Panc1 (cell line): ENCODE measurements around the gene CDC37L1.

Experiments used
- POLR2AphosphoS5 ChIP-seq: IDR thresholded peaks from 2 replicates; pipeline ENCODE4 v1.6.1; 2012; ENCODE audit warnings: mild to moderate bottlenecking, low read depth, low read length, moderate library complexity
- SIN3A ChIP-seq: IDR thresholded peaks from 2 replicates; pipeline ENCODE4 v1.6.1; 2012; ENCODE audit warnings: low read depth, mild to moderate bottlenecking, low read length, moderate library complexity, borderline replicate concordance; ENCODE audit not compliant: insufficient read depth
- TCF7L2 ChIP-seq: IDR thresholded peaks from 2 replicates; pipeline ENCODE4 v1.6.1; 2011; ENCODE audit warnings: mild to moderate bottlenecking, low read depth, low read length, inconsistent platforms
- TF ChIP-seq, protein P1 (sequence below): fragments of 450-650 bp; IDR thresholded peaks from 2 replicates; pipeline ENCODE4 v1.5.1; 2017; ENCODE audit warnings: mild to moderate bottlenecking
- TF ChIP-seq, protein P2 (sequence below), 2 experiments: IDR thresholded peaks; 2 replicates each; pipeline ENCODE4 v1.6.1; 2011 to 2012; ENCODE audit warnings: low read depth in 2 of 2, control low read depth in 1 of 2, low read length in 1 of 2, mild to moderate bottlenecking in 1 of 2, moderate library complexity in 1 of 2; ENCODE audit not compliant: insufficient read depth in 1 of 2

- TF ChIP-seq, protein P1, sequence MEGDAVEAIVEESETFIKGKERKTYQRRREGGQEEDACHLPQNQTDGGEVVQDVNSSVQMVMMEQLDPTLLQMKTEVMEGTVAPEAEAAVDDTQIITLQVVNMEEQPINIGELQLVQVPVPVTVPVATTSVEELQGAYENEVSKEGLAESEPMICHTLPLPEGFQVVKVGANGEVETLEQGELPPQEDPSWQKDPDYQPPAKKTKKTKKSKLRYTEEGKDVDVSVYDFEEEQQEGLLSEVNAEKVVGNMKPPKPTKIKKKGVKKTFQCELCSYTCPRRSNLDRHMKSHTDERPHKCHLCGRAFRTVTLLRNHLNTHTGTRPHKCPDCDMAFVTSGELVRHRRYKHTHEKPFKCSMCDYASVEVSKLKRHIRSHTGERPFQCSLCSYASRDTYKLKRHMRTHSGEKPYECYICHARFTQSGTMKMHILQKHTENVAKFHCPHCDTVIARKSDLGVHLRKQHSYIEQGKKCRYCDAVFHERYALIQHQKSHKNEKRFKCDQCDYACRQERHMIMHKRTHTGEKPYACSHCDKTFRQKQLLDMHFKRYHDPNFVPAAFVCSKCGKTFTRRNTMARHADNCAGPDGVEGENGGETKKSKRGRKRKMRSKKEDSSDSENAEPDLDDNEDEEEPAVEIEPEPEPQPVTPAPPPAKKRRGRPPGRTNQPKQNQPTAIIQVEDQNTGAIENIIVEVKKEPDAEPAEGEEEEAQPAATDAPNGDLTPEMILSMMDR, result no peak
- TF ChIP-seq, protein P2, sequence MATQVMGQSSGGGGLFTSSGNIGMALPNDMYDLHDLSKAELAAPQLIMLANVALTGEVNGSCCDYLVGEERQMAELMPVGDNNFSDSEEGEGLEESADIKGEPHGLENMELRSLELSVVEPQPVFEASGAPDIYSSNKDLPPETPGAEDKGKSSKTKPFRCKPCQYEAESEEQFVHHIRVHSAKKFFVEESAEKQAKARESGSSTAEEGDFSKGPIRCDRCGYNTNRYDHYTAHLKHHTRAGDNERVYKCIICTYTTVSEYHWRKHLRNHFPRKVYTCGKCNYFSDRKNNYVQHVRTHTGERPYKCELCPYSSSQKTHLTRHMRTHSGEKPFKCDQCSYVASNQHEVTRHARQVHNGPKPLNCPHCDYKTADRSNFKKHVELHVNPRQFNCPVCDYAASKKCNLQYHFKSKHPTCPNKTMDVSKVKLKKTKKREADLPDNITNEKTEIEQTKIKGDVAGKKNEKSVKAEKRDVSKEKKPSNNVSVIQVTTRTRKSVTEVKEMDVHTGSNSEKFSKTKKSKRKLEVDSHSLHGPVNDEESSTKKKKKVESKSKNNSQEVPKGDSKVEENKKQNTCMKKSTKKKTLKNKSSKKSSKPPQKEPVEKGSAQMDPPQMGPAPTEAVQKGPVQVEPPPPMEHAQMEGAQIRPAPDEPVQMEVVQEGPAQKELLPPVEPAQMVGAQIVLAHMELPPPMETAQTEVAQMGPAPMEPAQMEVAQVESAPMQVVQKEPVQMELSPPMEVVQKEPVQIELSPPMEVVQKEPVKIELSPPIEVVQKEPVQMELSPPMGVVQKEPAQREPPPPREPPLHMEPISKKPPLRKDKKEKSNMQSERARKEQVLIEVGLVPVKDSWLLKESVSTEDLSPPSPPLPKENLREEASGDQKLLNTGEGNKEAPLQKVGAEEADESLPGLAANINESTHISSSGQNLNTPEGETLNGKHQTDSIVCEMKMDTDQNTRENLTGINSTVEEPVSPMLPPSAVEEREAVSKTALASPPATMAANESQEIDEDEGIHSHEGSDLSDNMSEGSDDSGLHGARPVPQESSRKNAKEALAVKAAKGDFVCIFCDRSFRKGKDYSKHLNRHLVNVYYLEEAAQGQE (IDR thresholded peaks at IDR 0.05; ENCODE audit: insufficient read depth in 1 of 2, low read depth in 2 of 2, low read length in 1 of 2), result no peak
- TF ChIP-seq POLR2AphosphoS5, result no peak
- no peak for TF ChIP-seq SIN3A
- no peak for TF ChIP-seq TCF7L2
Observed at GRCh38 chr9:4654538-4654937, 24.8 kb upstream of the CDC37L1 start.
